Gastrocnemius medialis (tissue), 4 donors: ENCODE results near the gene SHCBP1L. TPM values are rescaled to one million over a fixed set of nuclear protein-coding genes. Genes with fewer than 3 reads are reported as not detected.
A peak's percentile ranks its signal among the peaks of the same experiment; 100 is the strongest.

Experiments
- ATAC-seq, 2 donors: fragments of 150-250 bp; one replicate each; pipeline ENCODE4 v1.9.1; 2016
- DNase-seq, 2 donors: peaks; one replicate each; pipeline ENCODE4 v3.0.0-alpha.2; 2019
- H3K27ac ChIP-seq, 4 donors: fragments of 200-600 bp; sonication (generic); 1 replicate in 1 of 4; 2 replicates in 3 of 4; pipeline ENCODE4 v1.5.1; 2016 to 2018; ENCODE audit warnings: mild to moderate bottlenecking in 2 of 4, moderate library complexity in 1 of 4
- H3K27me3 ChIP-seq, 3 donors: fragments of 200-600 bp; sonication (generic) in 2 of 3; 1 replicate in 1 of 3; 2 replicates in 2 of 3; pipeline versions ENCODE4 v1.5.1 to v1.6.0; 2016 to 2019; ENCODE audit warnings: mild to moderate bottlenecking in 1 of 3, moderate library complexity in 1 of 3
- H3K36me3 ChIP-seq, 2 donors: fragments of 200-600 bp; sonication (generic) in 1 of 2; one replicate each; pipeline ENCODE4 v1.5.1; 2017 to 2018
- H3K4me1 ChIP-seq, 2 donors: fragments of 200-600 bp; sonication (generic) in 1 of 2; one replicate each; pipeline ENCODE4 v1.5.1; 2016 to 2017; ENCODE audit warnings: mild to moderate bottlenecking in 2 of 2
- H3K4me3 ChIP-seq, 4 donors: fragments of 200-600 bp; sonication (generic) in 3 of 4; 1 replicate in 1 of 4; 2 replicates in 3 of 4; pipeline ENCODE4 v1.5.1; 2016 to 2019; ENCODE audit warnings: mild to moderate bottlenecking in 2 of 4
- H3K9me3 ChIP-seq, 3 donors: fragments of 200-600 bp; sonication (generic) in 2 of 3; 1 replicate in 1 of 3; 2 replicates in 2 of 3; pipeline ENCODE4 v1.5.1; 2016 to 2019
- CTCF ChIP-seq, 5 experiments: fragments of 450-650 bp in 3 of 5; fragments of 200-600 bp in 2 of 5; sonication (generic) in 2 of 5; IDR thresholded peaks in 4 of 5; conservative IDR thresholded peaks in 1 of 5; 1 replicate in 4 of 5; 2 replicates in 1 of 5; pipeline ENCODE4 v1.5.1; 2016 to 2019; ENCODE audit warnings: antibody characterized with exemption in 5 of 5, mild to moderate bottlenecking in 3 of 5, moderate library complexity in 3 of 5
- POLR2A ChIP-seq, 2 donors: fragments of 450-650 bp; IDR thresholded peaks; one replicate each; pipeline ENCODE4 v1.6.1; 2017; ENCODE audit warnings: antibody characterized with exemption in 2 of 2, mild to moderate bottlenecking in 2 of 2, moderate library complexity in 2 of 2
- in situ Hi-C, 4 donors: fragments of 200-750 bp; cut with MboI; loops; one replicate each; pipeline versions ENCODE4 v1.15.0 to v1.8.0; 2017; ENCODE audit warnings: low sequenced_read_pairs in 4 of 4
- intact Hi-C: fragments of 100-400 bp; cut with DNase I; formaldehyde crosslinking; loops from one replicate; pipeline ENCODE4 v1.15.1; 2023; ENCODE audit warnings: low total_unique reads
- total RNA-seq, 4 donors: library from RNA; depleted of rRNA; stranded (reverse); fragments of >200 nt; gene quantifications; one replicate each; pipeline versions ENCODE4 v1.1.0 to v1.2.3, GENCODE V29; 2016

SHCBP1L gene
- total RNA-seq, 4 donors from 2014 or later: not detected

GRCh38 chr1:182995894-182996293 is 42.9 kb upstream of the SHCBP1L start:
- ATAC-seq: no peak
- Histone ChIP-seq H3K4me1 (no peaks in the 10 kb centered on the region), H3K36me3 (no peaks in the 10 kb centered on the region), H3K4me3 (no peak overlapping the region), H3K27me3 (no peaks in the 10 kb centered on the region), H3K9me3 (no peaks in the 10 kb centered on the region), H3K27ac (no peak overlapping the region)
- TF ChIP-seq CTCF (IDR thresholded peaks at IDR 0.05 in 4 of 5, conservative IDR thresholded peaks at IDR 0.05 in 1 of 5) (no peak), POLR2A (IDR thresholded peaks at IDR 0.05) (no peak)
- intact Hi-C loops: no loop called here
- in situ Hi-C loops: no loop called here
- no peak for DNase-seq

GRCh38 chr1:182993746-182994145 is 40.8 kb upstream of the SHCBP1L start:
- Histone ChIP-seq H3K27ac (no peak overlapping the region), H3K9me3 (no peaks in the 10 kb centered on the region), H3K4me1 (no peaks in the 10 kb centered on the region), H3K27me3 (no peaks in the 10 kb centered on the region), H3K36me3 (no peaks in the 10 kb centered on the region), H3K4me3 (no peak overlapping the region)
- no peak for ATAC-seq
- no peak for DNase-seq
- TF ChIP-seq CTCF (IDR thresholded peaks at IDR 0.05 in 4 of 5, conservative IDR thresholded peaks at IDR 0.05 in 1 of 5) (no peak), POLR2A (IDR thresholded peaks at IDR 0.05) (no peak)
- intact Hi-C loops: no loop called here
- in situ Hi-C loops: no loop called here

GRCh38 chr1:182990413-182991144 is 37.6 kb upstream of the SHCBP1L start:
- in situ Hi-C loops: no loop called here
- intact Hi-C loops: no loop called here

GRCh38 chr1:182985876-182986275 is 32.9 kb upstream of the SHCBP1L start:
- H3K9me3 ChIP-seq: no peaks in the 10 kb centered on the region
- in situ Hi-C loops: no loop called here
- TF ChIP-seq CTCF (IDR thresholded peaks at IDR 0.05 in 4 of 5, conservative IDR thresholded peaks at IDR 0.05 in 1 of 5) (no peak), POLR2A (IDR thresholded peaks at IDR 0.05) (no peak)
- H3K27ac ChIP-seq: no peak overlapping the region
- no peaks in the 10 kb centered on the region for H3K36me3 ChIP-seq
- DNase-seq: no peak
- no peak for ATAC-seq
- intact Hi-C loops: no loop called here
- peaks cover 0 to 6% of the 10 kb centered on the region in 2 donors for H3K4me1 ChIP-seq
- H3K27me3 ChIP-seq: no peaks in the 10 kb centered on the region
- H3K4me3 ChIP-seq: no peak overlapping the region

More at GRCh38 chr1:182990413-182991144, 37.6 kb upstream of the SHCBP1L start:
- Histone ChIP-seq H3K4me1 (peaks cover 0 to 6% of the 10 kb centered on the region in 2 donors), H3K27me3 (no peaks in the 10 kb centered on the region), H3K4me3 (no peak overlapping the region), H3K9me3 (no peaks in the 10 kb centered on the region), H3K36me3 (no peaks in the 10 kb centered on the region), H3K27ac (no peak overlapping the region)
- DNase-seq: peak in 1 of 2 donors; percentile 14
- TF ChIP-seq CTCF (IDR thresholded peaks at IDR 0.05 in 4 of 5, conservative IDR thresholded peaks at IDR 0.05 in 1 of 5) (no peak), POLR2A (IDR thresholded peaks at IDR 0.05) (no peak)
- ATAC-seq: peak in 1 of 2 donors; percentile 62
